Measurements from ENCODE around the gene SMCO3.

- TF ChIP-seq, protein P1, sequence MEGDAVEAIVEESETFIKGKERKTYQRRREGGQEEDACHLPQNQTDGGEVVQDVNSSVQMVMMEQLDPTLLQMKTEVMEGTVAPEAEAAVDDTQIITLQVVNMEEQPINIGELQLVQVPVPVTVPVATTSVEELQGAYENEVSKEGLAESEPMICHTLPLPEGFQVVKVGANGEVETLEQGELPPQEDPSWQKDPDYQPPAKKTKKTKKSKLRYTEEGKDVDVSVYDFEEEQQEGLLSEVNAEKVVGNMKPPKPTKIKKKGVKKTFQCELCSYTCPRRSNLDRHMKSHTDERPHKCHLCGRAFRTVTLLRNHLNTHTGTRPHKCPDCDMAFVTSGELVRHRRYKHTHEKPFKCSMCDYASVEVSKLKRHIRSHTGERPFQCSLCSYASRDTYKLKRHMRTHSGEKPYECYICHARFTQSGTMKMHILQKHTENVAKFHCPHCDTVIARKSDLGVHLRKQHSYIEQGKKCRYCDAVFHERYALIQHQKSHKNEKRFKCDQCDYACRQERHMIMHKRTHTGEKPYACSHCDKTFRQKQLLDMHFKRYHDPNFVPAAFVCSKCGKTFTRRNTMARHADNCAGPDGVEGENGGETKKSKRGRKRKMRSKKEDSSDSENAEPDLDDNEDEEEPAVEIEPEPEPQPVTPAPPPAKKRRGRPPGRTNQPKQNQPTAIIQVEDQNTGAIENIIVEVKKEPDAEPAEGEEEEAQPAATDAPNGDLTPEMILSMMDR (IDR thresholded peaks at IDR 0.05) = peak in 1 of 5 experiments; percentile 20
- TF ChIP-seq POLR2A (IDR thresholded peaks at IDR 0.05) = no peak
Measured at GRCh38 chr12:14810953-14811483, 3.0 kb downstream of the SMCO3 start.

Data from tibial nerve (tissue), 3 donors.